ENCODE measurements around the gene SLC22A16.
A peak's percentile ranks its signal among the peaks of the same experiment; 100 is the strongest.
"Not testable (repeated sequence)": the region's sequence is repeated elsewhere in the genome, so short reads cannot be mapped to it uniquely, and the experiment has no call there.

Gene SLC22A16

GRCh38 chr6:110481081-110481480 lies 4.7 kb upstream of the SLC22A16 start:
- Mint-ChIP-seq H3K4me1 (peaks cover 0 to 4% of the 10 kb centered on the region in 2 donors), H3K4me3 (no peak overlapping the region), H3K27ac (no peak overlapping the region), H3K9me3 (peaks cover 4 to 9% of the 10 kb centered on the region in 2 donors), H3K27me3 (peaks cover 12 to 16% of the 10 kb centered on the region in 2 donors), H3K36me3 (no peaks in the 10 kb centered on the region)
- DNase-seq (no peak), ATAC-seq (replicated peaks) (no peak)

DNA sequence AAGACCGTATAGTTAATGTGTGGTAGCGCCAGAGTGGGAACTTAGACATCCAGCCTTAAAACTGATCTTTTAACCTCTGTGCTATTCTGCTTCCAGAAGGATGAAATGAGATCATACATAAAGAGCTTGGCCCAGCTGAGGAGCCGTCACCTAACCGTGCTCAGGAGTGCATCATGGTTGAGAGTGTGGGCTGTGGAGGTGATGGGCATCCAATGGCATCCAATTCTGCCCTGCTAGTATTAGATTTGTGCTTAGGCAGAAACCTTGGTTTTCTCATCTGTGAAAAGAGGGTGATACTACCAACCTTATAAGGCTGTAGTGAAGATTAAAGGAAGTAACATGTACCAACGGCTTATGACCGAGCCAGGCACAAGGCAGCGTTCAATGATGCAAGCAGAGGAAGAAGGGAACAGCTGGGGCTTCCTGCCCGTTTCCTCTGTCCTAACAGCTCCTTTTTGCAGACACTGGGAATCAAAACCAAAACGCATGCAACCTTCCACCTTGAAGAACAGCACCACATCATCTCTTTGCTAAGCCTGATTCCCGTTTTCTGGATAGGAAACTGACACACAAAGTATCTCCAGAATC lies 1.3 kb downstream of the SLC22A16 start:
- Mint-ChIP-seq H3K27me3 (peaks cover 16 to 28% of the 10 kb centered on the region in 2 donors), H3K27ac (no peak overlapping the region), H3K9me3 (peaks cover 0 to 5% of the 10 kb centered on the region in 2 donors), H3K36me3 (no peaks in the 10 kb centered on the region), H3K4me3 (peak overlapping the region; percentile 86 to 89), H3K4me1 (peaks cover 7 to 16% of the 10 kb centered on the region in 2 donors)
- DNase-seq (no peak), ATAC-seq (replicated peaks) (peak; percentile 42 to 46)

DNA sequence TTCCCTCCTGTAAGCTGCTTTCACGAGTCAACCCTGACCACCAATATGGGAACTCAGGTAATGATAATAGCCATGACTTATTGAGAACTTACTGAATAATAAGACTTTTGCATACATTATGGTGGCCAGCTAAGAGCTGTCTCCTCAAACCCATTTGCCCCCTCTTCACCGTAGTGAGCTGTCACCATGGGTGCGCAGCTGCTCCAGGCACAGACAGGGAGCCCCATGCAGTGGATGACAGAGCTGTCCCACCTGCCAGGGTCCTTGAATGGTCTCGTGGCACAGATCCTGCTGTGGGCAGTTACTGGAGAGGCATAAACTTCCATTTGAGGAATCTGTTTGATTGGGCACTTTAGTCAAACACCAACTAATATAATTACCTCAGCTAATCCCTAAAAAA lies 1.9 kb downstream of the SLC22A16 start:
- Mint-ChIP-seq H3K27ac (no peak overlapping the region), H3K27me3 (peaks cover 16 to 28% of the 10 kb centered on the region in 2 donors), H3K9me3 (peaks cover 0 to 5% of the 10 kb centered on the region in 2 donors), H3K4me1 (peaks cover 7 to 16% of the 10 kb centered on the region in 2 donors), H3K36me3 (no peaks in the 10 kb centered on the region), H3K4me3 (no peak overlapping the region)
- DNase-seq, result no peak
- ATAC-seq (replicated peaks), result no peak

- Mint-ChIP-seq H3K9me3 (no peaks in the 10 kb centered on the region), H3K27me3 (peaks cover 8 to 17% of the 10 kb centered on the region in 2 donors), H3K27ac (no peak overlapping the region), H3K36me3 (no peaks in the 10 kb centered on the region), H3K4me1 (peaks cover 7 to 16% of the 10 kb centered on the region in 2 donors), H3K4me3 (no peak overlapping the region)
- ATAC-seq (replicated peaks) (no peak), DNase-seq (no peak)
Observed at GRCh38 chr6:110472739-110473138, 3.7 kb downstream of the SLC22A16 start.

DNA sequence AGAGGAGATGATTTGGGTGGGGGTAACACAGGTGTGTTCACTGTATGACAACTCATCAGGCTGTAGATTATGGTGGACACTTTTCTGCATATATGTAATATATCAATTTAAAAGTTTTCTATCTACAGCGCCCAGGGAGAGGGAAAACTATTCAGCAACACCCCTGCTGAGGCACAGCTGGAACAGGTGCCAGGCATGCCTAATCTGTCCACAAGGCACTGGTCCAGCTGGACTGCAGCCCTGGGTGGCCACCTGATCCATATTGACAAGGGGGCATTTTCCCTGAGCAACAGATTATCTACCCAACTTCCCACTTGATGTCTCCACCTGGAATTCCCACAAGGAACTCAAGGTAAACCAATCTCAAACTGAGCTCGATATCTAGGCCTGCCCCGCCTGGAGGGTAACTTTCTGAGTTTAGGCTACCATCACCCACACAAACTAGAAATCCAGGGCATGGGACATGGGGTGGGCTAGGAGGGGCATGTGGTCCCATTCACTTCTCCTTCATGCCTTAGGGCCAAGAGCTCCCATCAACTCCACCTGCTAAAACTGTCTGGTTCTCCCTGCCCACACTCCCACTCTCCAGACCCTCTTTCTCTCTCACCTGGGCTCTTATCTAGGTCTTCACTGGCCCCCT lies 4.6 kb downstream of the SLC22A16 start:
- H3K4me1 Mint-ChIP-seq, result peaks cover 7 to 16% of the 10 kb centered on the region in 2 donors
- DNase-seq (no peak), ATAC-seq (replicated peaks) (no peak)
- no peak overlapping the region for H3K27ac Mint-ChIP-seq
- H3K27me3 Mint-ChIP-seq, result peaks cover 7 to 16% of the 10 kb centered on the region in 2 donors
- H3K4me3 Mint-ChIP-seq, result no peak overlapping the region
- no peaks in the 10 kb centered on the region for H3K9me3 Mint-ChIP-seq
- no peaks in the 10 kb centered on the region for H3K36me3 Mint-ChIP-seq

DNA sequence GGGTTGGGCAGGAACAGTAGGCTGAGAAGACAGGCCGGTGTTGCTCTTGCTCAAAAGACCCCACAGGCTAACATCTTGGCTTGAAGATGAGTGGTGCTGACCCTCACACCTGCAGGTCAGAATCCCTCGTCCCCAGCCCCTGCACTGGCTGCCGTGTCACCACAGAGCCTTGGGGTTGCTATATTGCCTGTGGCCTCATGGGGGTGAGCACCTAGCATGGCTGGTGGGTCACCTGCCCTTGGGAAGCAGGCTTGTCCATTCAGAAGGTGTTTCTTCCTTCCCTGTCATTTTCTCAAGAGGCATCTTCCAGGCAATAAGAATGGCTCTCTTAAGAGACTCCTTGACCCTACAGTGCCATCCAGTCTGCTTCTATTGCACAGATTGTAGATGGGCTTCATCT lies 7.7 kb downstream of the SLC22A16 start:
- no peak overlapping the region for H3K4me3 Mint-ChIP-seq
- DNase-seq (no peak), ATAC-seq (replicated peaks) (no peak)
- H3K27me3 Mint-ChIP-seq, result no peaks in the 10 kb centered on the region
- H3K4me1 Mint-ChIP-seq, result no peaks in the 10 kb centered on the region
- H3K36me3 Mint-ChIP-seq, result peaks cover 3% of the 10 kb centered on the region in 2 donors
- peaks cover 8 to 11% of the 10 kb centered on the region in 2 donors for H3K9me3 Mint-ChIP-seq
- no peak overlapping the region for H3K27ac Mint-ChIP-seq

GRCh38 chr6:110467566-110468140 lies 8.8 kb downstream of the SLC22A16 start:
- H3K9me3 Mint-ChIP-seq, result peaks cover 13 to 14% of the 10 kb centered on the region in 2 donors
- ATAC-seq (replicated peaks) (no peak), DNase-seq (no peak)
- no peaks in the 10 kb centered on the region for H3K4me1 Mint-ChIP-seq
- peaks cover 4 to 5% of the 10 kb centered on the region in 2 donors for H3K36me3 Mint-ChIP-seq
- H3K27ac Mint-ChIP-seq, result no peak overlapping the region
- H3K27me3 Mint-ChIP-seq, result no peaks in the 10 kb centered on the region
- H3K4me3 Mint-ChIP-seq, result no peak overlapping the region

GRCh38 chr6:110462884-110463481 lies 13.4 kb downstream of the SLC22A16 start:
- no peak overlapping the region for H3K27ac Mint-ChIP-seq
- H3K4me1 Mint-ChIP-seq, result no peaks in the 10 kb centered on the region
- no peak overlapping the region for H3K4me3 Mint-ChIP-seq
- peaks cover 0 to 6% of the 10 kb centered on the region in 2 donors for H3K27me3 Mint-ChIP-seq
- no peak for DNase-seq
- peaks cover 20 to 22% of the 10 kb centered on the region in 2 donors for H3K9me3 Mint-ChIP-seq
- no peak for ATAC-seq (replicated peaks)
- H3K36me3 Mint-ChIP-seq, result peaks cover 4 to 8% of the 10 kb centered on the region in 2 donors

DNA sequence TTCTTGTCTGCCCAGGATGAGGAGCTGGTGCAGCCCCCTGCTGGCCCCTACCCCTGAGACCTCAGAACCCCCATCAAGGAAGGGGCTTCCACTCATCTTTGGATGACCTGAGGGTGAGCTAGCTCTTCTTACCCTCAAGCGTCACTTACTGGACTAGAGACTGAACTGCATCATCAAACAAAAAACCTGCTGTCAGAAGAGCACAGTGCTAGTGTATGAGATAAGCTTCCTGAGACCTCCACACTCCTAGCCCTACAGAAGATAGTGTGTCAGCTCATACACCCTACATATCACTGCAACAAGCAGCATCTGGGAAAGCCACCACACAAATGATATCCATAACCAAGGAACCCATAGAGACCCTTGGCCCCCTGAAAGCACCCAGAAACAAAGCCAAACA lies 15.0 kb downstream of the SLC22A16 start:
- no peak overlapping the region for H3K27ac Mint-ChIP-seq
- H3K4me1 Mint-ChIP-seq, result no peaks in the 10 kb centered on the region
- H3K4me3 Mint-ChIP-seq, result no peak overlapping the region
- H3K36me3 Mint-ChIP-seq, result peaks cover 4 to 8% of the 10 kb centered on the region in 2 donors
- H3K9me3 Mint-ChIP-seq, result peaks cover 20 to 22% of the 10 kb centered on the region in 2 donors
- H3K27me3 Mint-ChIP-seq, result peaks cover 0 to 6% of the 10 kb centered on the region in 2 donors
- ATAC-seq (replicated peaks) (no peak), DNase-seq (no peak)

GRCh38 chr6:110459137-110459536 lies 17.3 kb downstream of the SLC22A16 start:
- Mint-ChIP-seq H3K9me3 (peaks cover 15% of the 10 kb centered on the region in 2 donors), H3K4me1 (no peaks in the 10 kb centered on the region), H3K36me3 (peaks cover 4 to 8% of the 10 kb centered on the region in 2 donors), H3K4me3 (no peak overlapping the region), H3K27me3 (peaks cover 0 to 6% of the 10 kb centered on the region in 2 donors), H3K27ac (no peak overlapping the region)
- no peak for ATAC-seq (replicated peaks)
- DNase-seq, result no peak

DNA sequence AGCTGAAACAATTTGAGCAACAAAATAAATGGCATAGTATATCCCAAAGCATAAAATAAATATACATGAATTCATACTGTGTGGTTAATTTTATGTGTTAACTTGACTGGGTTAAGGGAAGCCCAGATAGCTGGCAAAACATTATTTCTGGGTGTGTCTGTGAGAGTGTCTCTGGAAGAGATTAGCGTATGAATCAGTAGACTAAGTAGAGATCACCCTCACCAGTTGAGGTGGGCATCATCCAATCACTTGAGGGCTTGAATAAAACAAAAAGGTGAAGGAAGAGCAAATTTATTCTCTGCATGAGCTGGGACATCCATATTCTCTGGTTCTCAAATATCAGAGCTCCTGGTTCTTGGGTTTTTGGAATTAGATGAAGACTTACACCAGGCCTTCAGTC lies 17.9 kb downstream of the SLC22A16 start:
- ATAC-seq (replicated peaks), result no peak
- Mint-ChIP-seq H3K36me3 (peaks cover 0 to 3% of the 10 kb centered on the region in 2 donors), H3K27ac (no peak overlapping the region), H3K4me1 (no peaks in the 10 kb centered on the region), H3K4me3 (no peak overlapping the region), H3K27me3 (peaks cover 0 to 6% of the 10 kb centered on the region in 2 donors), H3K9me3 (peaks cover 8 to 10% of the 10 kb centered on the region in 2 donors)
- no peak for DNase-seq

- DNase-seq; H3K4me3 Mint-ChIP-seq; H3K9me3 Mint-ChIP-seq; H3K27ac Mint-ChIP-seq; H3K36me3 Mint-ChIP-seq; H3K4me1 Mint-ChIP-seq; H3K27me3 Mint-ChIP-seq; ATAC-seq (replicated peaks): not testable (repeated sequence)
Observed at GRCh38 chr6:110457567-110458175, 18.7 kb downstream of the SLC22A16 start.

DNA sequence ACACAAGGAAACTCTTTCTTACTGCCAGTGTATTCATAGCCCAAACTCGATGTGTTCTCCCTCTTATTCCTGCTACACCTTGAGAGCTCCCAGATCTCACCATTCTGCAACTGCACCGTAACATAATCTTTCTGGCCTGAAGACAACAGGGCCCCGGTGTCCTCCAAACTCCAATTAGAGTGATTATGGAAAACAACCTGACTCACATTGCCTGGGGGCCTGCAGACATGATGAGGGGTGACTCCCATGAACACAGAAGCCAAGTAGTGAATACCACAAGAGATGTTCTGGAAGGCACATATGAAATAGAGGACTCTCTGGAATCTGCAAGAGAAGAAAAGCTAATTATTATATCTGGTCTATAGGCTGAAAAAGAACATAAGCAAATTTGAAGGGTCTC lies 19.7 kb downstream of the SLC22A16 start:
- Mint-ChIP-seq H3K9me3 (peaks cover 4 to 6% of the 10 kb centered on the region in 2 donors), H3K4me1 (no peaks in the 10 kb centered on the region), H3K27me3 (peaks cover 0 to 6% of the 10 kb centered on the region in 2 donors), H3K36me3 (peaks cover 0 to 2% of the 10 kb centered on the region in 2 donors), H3K27ac (no peak overlapping the region), H3K4me3 (no peak overlapping the region)
- DNase-seq (no peak), ATAC-seq (replicated peaks) (no peak)

GRCh38 chr6:110449541-110449895 lies 26.9 kb downstream of the SLC22A16 start:
- Mint-ChIP-seq H3K27ac (no peak overlapping the region), H3K4me1 (no peaks in the 10 kb centered on the region), H3K27me3 (no peaks in the 10 kb centered on the region), H3K36me3 (no peaks in the 10 kb centered on the region), H3K4me3 (no peak overlapping the region), H3K9me3 (no peaks in the 10 kb centered on the region)
- no peak for DNase-seq
- ATAC-seq (replicated peaks), result no peak

All from stimulated activated naive B cell treated with anti-CD40 and anti-IgM and Interleukin-4, amounts not matched to agents 10 μg/mL and 1 μg/mL and 100 μg/mL, for 72 hours (primary cell).